GM12878 (cell line): Measurements from ENCODE around the gene TOP2B. TPM values are rescaled to one million over a fixed set of nuclear protein-coding genes. Genes with fewer than 3 reads are reported as not detected.

Source experiments
- BRCA1 ChIP-seq: IDR thresholded peaks from 2 replicates; pipeline ENCODE4 v1.6.1; 2011; ENCODE audit warnings: low read depth, low read length, improper control_type of control experiment
- CBFB ChIP-seq: IDR thresholded peaks from 2 replicates; pipeline ENCODE4 v1.6.1; 2016; ENCODE audit warnings: antibody characterized with exemption, low read depth
- CBX5 ChIP-seq: sonication (generic); IDR thresholded peaks from 2 replicates; pipeline ENCODE4 v1.6.1; 2016; ENCODE audit warnings: low read depth, moderate library complexity, mild to moderate bottlenecking, inconsistent platforms
- CHD4 ChIP-seq: fragments of 200-600 bp; sonication (generic); IDR thresholded peaks from 2 replicates; pipeline ENCODE4 v1.6.1; 2016; ENCODE audit warnings: mild to moderate bottlenecking
- CREB1 ChIP-seq: IDR thresholded peaks from 2 replicates; pipeline ENCODE4 v1.6.1; 2012; ENCODE audit warnings: low read depth, mild to moderate bottlenecking, inconsistent platforms
- CREM ChIP-seq: IDR thresholded peaks from 2 replicates; pipeline ENCODE4 v1.6.1; 2014; ENCODE audit warnings: antibody characterized with exemption, low read depth
- IRF4 ChIP-seq: IDR thresholded peaks from 2 replicates; pipeline ENCODE4 v1.6.1; 2011; ENCODE audit warnings: low read depth, low read length
- JUND ChIP-seq: IDR thresholded peaks from 2 replicates; pipeline ENCODE4 v1.6.1; 2012; ENCODE audit warnings: low read depth, mild to moderate bottlenecking, low read length, improper control_type of control experiment, moderate library complexity
- KLF5 ChIP-seq: fragments of 450-650 bp; IDR thresholded peaks from 2 replicates; pipeline ENCODE4 v1.6.1; 2014; ENCODE audit warnings: mild to moderate bottlenecking; ENCODE audit not compliant: partially characterized antibody
- MEF2B ChIP-seq: fragments of 450-650 bp; IDR thresholded peaks from 2 replicates; pipeline ENCODE4 v1.6.1; 2018; ENCODE audit warnings: mild to moderate bottlenecking, moderate library complexity; ENCODE audit not compliant: partially characterized antibody, poor library complexity, severe bottlenecking
- NFIC ChIP-seq: IDR thresholded peaks from 2 replicates; pipeline ENCODE4 v1.6.1; 2012; ENCODE audit warnings: low read depth, mild to moderate bottlenecking, inconsistent platforms, low read length, moderate library complexity
- RAD51 ChIP-seq: fragments of 450-650 bp; IDR thresholded peaks from 2 replicates; pipeline ENCODE4 v1.6.1; 2016; ENCODE audit warnings: moderate library complexity, mild to moderate bottlenecking, inconsistent platforms
- RCOR1 ChIP-seq: conservative IDR thresholded peaks from 2 replicates; pipeline ENCODE4 v1.6.1; 2012; ENCODE audit warnings: low read depth, low read length, improper control_type of control experiment
- RELB ChIP-seq: fragments of 450-650 bp; IDR thresholded peaks from 2 replicates; pipeline ENCODE4 v1.6.1; 2017; ENCODE audit warnings: low read depth, mild to moderate bottlenecking, moderate library complexity
- RFX5 ChIP-seq: IDR thresholded peaks from 2 replicates; pipeline ENCODE4 v1.6.1; 2011; ENCODE audit warnings: low read depth, low read length, improper control_type of control experiment
- SPI1 ChIP-seq: IDR thresholded peaks from 2 replicates; pipeline ENCODE4 v1.6.1; 2011; ENCODE audit warnings: low read depth, mild to moderate bottlenecking, low read length, moderate library complexity, borderline replicate concordance; ENCODE audit not compliant: insufficient read depth
- SREBF1 ChIP-seq: IDR thresholded peaks from 2 replicates; pipeline ENCODE4 v1.6.1; 2012; ENCODE audit warnings: mild to moderate bottlenecking, low read length
- SRF ChIP-seq, 2 experiments: IDR thresholded peaks; 2 replicates each; pipeline ENCODE4 v1.6.1; 2011; ENCODE audit warnings: low read depth in 2 of 2, low read length in 2 of 2, mild to moderate bottlenecking in 1 of 2, moderate library complexity in 1 of 2
- TAF1 ChIP-seq: IDR thresholded peaks from 2 replicates; pipeline ENCODE4 v1.6.1; 2011; ENCODE audit warnings: mild to moderate bottlenecking, low read depth, low read length, borderline replicate concordance
- ZNF217 ChIP-seq: fragments of 450-650 bp; IDR thresholded peaks from 2 replicates; pipeline ENCODE4 v1.6.1; 2017; ENCODE audit warnings: antibody characterized with exemption, mild to moderate bottlenecking
- polyA plus RNA-seq, 11 experiments: library from polyadenylated mRNA; depleted of rRNA in 4 of 11; unstranded in 6 of 11; stranded (reverse) in 5 of 11; fragments of >200 nt; fragmentation: Nextera tagmentation in 4 of 11; fragmentation: Illumina TruSeq in 1 of 11; extraction: Ambion mirVana in 4 of 11; extraction: Trizol in 1 of 11; gene quantifications; 1 replicate in 1 of 11; 2 replicates in 10 of 11; pipeline versions ENCODE4 v1.2.1 to v1.2.3, GENCODE V29; 2011 to 2016; ENCODE audit warnings: inconsistent platforms in 2 of 11, missing spikeins in 2 of 11, low read depth in 1 of 11
- total RNA-seq, 4 experiments: library from RNA; depleted of rRNA in 3 of 4; stranded (reverse); fragments of >200 nt in 3 of 4; fragmentation: Illumina TruSeq in 1 of 4; extraction: Trizol in 1 of 4; gene quantifications; 2 replicates each; pipeline versions ENCODE4 v1.2.1 to v1.2.3, GENCODE V29; 2013 to 2021
- TF ChIP-seq, protein P1 (sequence below): fragments of 450-650 bp; IDR thresholded peaks from 2 replicates; pipeline ENCODE4 v1.6.1; 2016; ENCODE audit warnings: mild to moderate bottlenecking, moderate library complexity, borderline replicate concordance
- TF ChIP-seq, protein P2 (sequence below): fragments of 450-650 bp; IDR thresholded peaks from 2 replicates; pipeline ENCODE4 v1.6.1; 2016; ENCODE audit warnings: mild to moderate bottlenecking

Gene TOP2B
- total and polyA plus RNA-seq, 10 of the 15 experiments (the other 5 are each of a cell fraction or from before 2014, with no cell fraction given) = 28.6 to 134 (median 83.4) TPM

DNA sequence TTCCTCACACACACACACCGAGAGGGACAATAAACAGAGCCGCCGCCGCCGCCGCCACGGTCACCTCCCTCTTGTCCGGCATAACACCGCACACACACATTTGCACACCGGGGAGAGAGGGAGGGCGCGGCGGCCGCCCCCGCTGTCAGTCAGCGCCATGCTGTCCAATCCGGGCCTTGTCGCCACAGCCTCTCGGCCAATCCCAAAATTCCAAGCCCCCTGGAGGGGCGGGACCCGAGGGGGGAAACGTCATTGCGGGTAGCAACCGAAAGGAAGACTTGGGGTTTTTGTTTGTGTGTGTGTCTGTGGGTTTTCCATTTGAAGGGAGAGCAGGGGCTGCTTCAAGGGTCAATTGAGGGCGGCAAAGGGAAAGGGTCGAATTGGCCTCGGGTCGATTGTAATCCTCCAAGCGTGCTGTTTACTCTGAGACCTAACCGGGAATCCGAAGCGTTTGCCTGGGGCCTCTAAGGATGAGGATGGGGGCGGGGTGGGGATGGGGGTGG lies at the start of gene TOP2B (continued):
- peak; percentile 99 for TF ChIP-seq CREM
- peak; percentile 100 for TF ChIP-seq RFX5
- TF ChIP-seq, protein P1, sequence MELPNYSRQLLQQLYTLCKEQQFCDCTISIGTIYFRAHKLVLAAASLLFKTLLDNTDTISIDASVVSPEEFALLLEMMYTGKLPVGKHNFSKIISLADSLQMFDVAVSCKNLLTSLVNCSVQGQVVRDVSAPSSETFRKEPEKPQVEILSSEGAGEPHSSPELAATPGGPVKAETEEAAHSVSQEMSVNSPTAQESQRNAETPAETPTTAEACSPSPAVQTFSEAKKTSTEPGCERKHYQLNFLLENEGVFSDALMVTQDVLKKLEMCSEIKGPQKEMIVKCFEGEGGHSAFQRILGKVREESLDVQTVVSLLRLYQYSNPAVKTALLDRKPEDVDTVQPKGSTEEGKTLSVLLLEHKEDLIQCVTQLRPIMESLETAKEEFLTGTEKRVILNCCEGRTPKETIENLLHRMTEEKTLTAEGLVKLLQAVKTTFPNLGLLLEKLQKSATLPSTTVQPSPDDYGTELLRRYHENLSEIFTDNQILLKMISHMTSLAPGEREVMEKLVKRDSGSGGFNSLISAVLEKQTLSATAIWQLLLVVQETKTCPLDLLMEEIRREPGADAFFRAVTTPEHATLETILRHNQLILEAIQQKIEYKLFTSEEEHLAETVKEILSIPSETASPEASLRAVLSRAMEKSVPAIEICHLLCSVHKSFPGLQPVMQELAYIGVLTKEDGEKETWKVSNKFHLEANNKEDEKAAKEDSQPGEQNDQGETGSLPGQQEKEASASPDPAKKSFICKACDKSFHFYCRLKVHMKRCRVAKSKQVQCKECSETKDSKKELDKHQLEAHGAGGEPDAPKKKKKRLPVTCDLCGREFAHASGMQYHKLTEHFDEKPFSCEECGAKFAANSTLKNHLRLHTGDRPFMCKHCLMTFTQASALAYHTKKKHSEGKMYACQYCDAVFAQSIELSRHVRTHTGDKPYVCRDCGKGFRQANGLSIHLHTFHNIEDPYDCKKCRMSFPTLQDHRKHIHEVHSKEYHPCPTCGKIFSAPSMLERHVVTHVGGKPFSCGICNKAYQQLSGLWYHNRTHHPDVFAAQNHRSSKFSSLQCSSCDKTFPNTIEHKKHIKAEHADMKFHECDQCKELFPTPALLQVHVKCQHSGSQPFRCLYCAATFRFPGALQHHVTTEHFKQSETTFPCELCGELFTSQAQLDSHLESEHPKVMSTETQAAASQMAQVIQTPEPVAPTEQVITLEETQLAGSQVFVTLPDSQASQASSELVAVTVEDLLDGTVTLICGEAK = no peak
- TF ChIP-seq, protein P2, sequence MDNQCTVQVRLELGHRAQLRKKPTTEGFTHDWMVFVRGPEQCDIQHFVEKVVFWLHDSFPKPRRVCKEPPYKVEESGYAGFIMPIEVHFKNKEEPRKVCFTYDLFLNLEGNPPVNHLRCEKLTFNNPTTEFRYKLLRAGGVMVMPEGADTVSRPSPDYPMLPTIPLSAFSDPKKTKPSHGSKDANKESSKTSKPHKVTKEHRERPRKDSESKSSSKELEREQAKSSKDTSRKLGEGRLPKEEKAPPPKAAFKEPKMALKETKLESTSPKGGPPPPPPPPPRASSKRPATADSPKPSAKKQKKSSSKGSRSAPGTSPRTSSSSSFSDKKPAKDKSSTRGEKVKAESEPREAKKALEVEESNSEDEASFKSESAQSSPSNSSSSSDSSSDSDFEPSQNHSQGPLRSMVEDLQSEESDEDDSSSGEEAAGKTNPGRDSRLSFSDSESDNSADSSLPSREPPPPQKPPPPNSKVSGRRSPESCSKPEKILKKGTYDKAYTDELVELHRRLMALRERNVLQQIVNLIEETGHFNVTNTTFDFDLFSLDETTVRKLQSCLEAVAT = peak; percentile 93
- TF ChIP-seq MEF2B = no peak
- TF ChIP-seq JUND = 0 out of 2 replicates have a peak, but pooled peaks have one; percentile 40
- TF ChIP-seq RCOR1 = no peak
- TF ChIP-seq CBX5 = 0 out of 2 replicates have a peak, but pooled peaks have one; percentile 14
- 0 out of 2 replicates have a peak, but pooled peaks have one; percentile 10 for TF ChIP-seq SREBF1
- peak; percentile 86 for TF ChIP-seq RELB
- 0 out of 2 replicates have a peak, but pooled peaks have one; percentile 14 for TF ChIP-seq TAF1
- peak; percentile 64 for TF ChIP-seq KLF5
- no peak for TF ChIP-seq SRF (IDR thresholded peaks at IDR 0.05; ENCODE audit: low read depth in 2 of 2, low read length in 2 of 2)
- peak; percentile 99 for TF ChIP-seq CREB1
- TF ChIP-seq CBFB = peak; percentile 73
- no peak for TF ChIP-seq SPI1
- TF ChIP-seq BRCA1 = no peak
- no peak for TF ChIP-seq CHD4
- TF ChIP-seq RAD51 = no peak
- no peak for TF ChIP-seq ZNF217
- TF ChIP-seq NFIC = 0 out of 2 replicates have a peak, but pooled peaks have one; percentile 26
- TF ChIP-seq IRF4 = no peak
